HG03571 (cell line): ENCODE measurements around the gene PLTP.
"Not testable (repeated sequence)": the region's sequence is repeated elsewhere in the genome, so short reads cannot be mapped to it uniquely, and the experiment has no call there.

Experiments
- ATAC-seq: cut with Tn5 transposase; IDR thresholded peaks from one replicate; pipeline ENCODE4 v1.9.1; 2021; ENCODE audit not compliant: unreplicated experiment

PLTP gene

DNA sequence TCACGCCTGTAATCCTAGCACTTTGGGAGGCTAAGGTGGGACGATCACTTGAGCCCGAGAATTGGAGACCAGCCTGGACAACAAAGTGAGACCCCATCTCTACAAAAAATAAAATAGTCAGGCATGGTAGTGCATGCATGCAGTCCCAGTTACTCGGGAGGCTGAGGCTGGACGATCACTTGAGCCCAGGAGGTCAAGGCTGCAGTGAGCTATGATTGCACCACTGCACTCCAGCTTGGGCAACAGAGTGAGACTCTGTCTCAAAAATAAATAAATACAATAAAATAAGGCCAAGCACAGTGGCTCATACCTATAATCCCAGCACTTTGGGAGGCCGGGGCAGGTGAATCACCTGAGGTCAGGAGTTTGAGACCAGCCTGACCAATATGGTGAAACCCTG lies 10.6 kb downstream of the PLTP start:
- ATAC-seq = not testable (repeated sequence)

DNA sequence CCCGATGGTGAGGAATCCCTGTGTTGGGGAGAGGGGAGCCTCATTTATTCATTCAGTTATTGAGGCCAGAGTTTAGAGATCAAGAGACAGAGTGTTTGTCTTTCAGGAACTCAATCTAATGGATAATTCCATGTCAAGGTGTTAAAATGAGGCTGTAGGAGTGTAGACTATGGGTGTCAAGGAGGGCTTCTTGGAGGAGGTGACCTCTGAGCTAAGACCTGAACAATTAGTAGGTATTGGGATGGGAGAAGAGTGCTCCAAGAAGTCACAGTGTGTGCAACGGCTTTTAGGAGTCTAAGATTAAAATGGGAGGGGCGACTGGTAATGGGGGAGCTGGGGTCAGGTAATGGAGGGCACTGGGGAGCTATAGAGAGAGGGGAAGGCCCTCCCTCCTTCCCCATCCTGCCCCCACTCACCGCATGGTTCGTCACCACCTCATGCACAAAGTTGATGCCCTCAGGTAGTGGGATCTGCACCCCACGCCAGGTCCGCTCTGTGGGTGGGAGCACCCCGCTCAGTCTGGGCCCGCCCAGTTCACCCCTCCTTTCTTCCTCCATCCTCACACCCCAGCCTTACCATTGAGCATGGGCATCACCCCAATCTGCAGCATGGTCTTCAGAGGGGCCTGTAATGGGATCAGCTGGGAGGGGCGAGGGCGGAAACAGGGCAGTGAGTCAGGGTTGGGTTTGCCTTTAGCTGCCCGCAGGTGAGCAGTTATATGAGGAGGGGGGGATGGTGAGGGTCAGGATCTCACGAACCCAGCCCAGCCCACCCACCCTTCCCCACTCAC lies 12.7 kb downstream of the PLTP start:
- no peak for ATAC-seq

DNA sequence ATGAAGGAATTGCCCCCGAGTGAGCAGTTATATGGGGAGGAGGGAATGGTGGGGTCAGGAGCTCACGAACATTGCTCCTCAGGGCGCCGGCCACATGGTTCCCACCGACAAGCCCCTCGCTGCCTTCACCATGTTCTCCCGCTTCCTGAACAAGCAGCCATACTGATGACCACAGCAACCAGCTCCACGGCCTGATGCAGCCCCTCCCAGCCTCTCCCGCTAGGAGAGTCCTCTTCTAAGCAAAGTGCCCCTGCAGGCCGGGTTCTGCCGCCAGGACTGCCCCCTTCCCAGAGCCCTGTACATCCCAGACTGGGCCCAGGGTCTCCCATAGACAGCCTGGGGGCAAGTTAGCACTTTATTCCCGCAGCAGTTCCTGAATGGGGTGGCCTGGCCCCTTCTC lies 13.7 kb downstream of the PLTP start:
- no peak for ATAC-seq

DNA sequence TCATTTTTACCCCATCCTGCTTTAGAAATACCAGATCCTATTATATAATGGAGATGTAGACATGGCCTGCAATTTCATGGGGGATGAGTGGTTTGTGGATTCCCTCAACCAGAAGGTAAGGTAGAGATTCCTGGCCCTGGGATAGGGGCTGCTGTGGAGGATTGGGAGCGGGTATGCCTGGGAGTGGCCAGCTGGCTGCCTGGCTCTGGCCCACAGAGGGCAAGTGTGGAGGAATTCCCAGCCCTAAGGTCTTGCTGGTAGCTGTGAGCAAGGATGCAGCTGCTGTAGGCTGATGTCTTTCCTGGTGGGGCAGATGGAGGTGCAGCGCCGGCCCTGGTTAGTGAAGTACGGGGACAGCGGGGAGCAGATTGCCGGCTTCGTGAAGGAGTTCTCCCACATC lies 14.3 kb downstream of the PLTP start:
- ATAC-seq = no peak

DNA sequence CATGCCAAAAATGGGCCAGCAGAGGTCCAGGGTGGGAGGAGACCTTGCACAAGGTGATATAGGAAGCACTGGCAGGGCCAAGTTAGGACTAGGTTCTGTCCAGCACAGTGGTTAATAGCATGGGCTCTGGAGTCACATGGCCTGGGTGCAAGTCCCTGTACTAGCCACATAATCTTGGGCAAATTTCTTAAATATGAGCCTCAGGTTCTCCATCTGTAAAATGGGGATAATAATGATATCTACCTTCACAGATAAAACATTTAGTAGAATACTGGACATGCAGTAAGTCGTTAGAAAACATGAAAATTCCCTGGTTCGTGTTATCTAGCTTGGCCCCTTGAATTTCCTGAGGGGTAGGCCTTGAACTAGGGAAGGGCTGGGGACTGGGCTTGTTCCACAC lies 14.7 kb downstream of the PLTP start:
- ATAC-seq = no peak

DNA sequence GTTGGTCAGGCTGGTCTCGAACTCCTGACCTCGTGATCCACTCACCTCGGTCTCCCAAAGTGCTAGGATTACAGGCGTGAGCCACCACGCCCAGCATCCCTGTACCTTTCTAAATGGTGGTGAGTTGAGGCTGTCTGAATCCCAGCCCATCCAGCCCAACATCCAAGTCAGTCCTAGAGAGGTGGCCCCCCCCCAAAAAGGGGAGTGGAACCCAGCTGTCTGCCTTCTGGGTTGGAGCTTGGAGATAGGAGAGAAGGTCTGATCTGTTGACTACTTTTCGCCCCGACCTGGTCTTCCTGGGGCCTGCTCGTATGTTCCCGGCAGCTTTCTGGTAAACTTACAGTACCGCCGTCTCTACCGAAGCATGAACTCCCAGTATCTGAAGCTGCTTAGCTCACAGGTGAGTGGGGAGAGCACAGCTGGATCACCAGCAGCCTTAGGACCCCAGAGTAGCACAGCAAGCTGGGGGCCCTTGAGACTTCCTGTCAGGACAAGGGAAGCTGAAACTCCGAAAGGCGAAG lies 15.3 kb downstream of the PLTP start:
- ATAC-seq = no peak

DNA sequence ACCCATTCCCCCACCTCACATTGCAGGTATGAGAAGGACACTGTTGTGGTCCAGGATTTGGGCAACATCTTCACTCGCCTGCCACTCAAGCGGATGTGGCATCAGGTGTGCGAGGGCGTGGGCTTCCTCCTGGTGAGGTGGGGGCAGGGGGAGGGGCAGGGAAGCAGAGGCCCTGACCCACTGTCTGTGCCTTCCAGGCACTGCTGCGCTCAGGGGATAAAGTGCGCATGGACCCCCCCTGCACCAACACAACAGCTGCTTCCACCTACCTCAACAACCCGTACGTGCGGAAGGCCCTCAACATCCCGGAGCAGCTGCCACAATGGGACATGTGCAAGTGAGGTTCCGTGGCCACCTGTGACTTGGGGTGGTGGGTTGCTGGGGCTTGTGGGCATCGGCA lies 17.2 kb downstream of the PLTP start:
- ATAC-seq = no peak

DNA sequence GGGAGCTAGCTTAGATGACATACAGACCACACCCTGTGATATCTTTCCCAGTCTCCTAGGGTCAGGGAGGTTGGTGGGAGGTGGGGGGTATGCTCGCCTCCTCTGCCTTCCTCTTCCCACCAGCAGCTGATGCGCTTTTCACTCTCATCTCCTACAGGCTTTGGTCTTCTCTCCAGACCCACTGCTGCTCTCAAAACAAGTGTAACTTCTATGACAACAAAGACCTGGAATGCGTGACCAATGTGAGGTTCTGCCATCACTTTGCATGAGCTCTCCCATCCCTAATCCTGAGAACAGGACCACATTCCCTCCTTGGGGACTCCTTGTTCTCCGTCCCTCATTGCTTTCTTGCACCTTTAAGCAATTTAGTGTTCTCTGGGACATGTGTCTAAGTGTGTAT lies 18.1 kb downstream of the PLTP start:
- ATAC-seq = no peak

DNA sequence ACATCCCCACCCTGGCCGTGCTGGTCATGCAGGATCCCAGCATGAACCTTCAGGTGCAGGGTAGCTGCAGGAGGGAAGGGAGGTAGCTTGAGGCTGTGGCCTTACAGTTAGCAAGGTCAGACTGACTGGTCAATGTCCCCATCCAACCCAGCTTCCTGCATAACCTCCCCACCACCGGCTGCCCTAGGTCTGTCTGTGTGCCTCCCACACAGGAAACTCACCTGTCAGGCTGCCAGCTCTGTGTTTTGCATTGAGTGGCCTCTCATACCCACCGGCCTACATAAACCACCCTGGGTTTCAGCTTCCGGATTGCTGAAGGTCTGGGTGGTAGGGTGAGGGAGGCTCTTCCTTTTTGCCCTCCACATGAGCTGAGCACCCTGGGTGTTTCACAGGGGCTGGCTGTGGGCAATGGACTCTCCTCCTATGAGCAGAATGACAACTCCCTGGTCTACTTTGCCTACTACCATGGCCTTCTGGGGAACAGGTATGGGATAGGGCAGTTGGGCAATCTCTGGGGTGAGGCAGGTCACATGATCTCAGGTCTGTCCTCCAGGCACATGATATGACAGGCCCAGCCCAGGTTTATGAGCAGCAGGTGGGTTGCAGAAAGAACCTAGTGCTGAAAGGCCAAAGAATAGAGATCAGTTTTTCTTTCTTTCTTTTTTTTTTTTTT lies 19.0 kb downstream of the PLTP start:
- ATAC-seq = no peak

DNA sequence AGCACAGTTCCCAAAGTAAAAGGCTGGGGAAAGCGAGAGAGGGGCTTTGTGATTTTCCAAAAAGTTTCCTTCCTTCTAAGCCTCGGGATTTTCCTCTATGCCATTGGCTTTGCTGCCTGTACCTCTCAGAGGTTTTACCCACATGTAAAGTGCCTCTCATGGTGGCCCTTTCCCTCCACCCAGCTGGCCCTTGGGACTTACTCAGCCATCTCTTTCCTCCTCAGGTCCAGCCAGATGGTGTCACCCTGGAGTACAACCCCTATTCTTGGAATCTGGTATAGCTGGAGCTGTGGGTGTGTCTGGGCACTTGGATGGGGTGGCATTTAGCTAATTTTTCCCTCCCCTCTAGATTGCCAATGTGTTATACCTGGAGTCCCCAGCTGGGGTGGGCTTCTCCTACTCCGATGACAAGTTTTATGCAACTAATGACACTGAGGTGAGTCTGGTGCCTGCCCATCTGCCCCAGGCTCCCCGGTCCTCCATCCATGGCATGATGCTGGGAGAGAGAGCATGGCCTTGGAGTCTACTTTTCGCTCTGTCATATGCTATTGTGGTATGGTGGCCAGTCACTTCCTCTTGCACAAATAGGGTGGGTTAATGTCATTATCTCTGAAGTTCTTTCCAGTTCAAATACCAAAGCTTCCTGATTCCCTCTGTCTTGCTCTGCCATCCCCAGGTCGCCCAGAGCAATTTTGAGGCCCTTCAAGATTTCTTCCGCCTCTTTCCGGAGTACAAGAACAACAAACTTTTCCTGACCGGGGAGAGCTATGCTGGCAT lies 19.7 kb downstream of the PLTP start:
- ATAC-seq = no peak

DNA sequence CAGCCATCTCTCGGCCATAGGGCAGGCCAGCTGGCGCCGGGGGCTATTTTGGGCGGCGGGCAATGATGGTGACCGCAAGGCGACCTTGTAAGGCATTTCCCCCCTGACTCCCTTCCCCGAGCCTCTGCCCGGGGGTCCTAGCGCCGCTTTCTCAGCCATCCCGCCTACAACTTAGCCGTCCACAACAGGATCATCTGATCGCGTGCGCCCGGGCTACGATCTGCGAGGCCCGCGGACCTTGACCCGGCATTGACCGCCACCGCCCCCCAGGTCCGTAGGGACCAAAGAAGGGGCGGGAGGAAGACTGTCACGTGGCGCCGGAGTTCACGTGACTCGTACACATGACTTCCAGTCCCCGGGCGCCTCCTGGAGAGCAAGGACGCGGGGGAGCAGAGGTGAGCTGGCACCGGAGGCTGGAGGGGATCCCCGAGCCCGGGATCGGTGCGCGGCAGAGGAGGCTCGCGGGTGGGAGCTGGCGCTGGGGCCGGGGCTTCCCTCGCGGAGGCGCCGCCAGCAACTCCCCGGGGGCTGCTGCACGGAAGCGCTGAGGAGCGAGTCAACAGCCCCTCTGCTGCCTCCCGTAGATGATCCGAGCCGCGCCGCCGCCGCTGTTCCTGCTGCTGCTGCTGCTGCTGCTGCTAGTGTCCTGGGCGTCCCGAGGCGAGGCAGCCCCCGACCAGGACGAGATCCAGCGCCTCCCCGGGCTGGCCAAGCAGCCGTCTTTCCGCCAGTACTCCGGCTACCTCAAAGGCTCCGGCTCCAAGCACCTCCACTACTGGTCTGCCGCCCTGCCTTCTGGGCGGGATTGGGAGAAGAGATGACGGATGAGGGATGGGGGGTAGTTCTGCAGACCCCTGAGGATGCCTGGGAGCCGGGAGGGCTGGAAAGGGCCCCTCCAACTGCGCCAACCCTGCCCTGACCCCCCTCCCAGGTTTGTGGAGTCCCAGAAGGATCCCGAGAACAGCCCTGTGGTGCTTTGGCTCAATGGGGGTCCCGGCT lies 20.7 kb downstream of the PLTP start, which contains the start of the genes CTSA and NEURL2:
Gene CTSA (plus strand): TSS at position 351 of the 999 bp plus-strand sequence. CDS start 234 bp downstream, at position 585.
Gene NEURL2 (minus strand): TSS at position 224 of the 999 bp plus-strand sequence. CDS start 217 bp downstream, at position 7.
- ATAC-seq = peak; percentile 71

DNA sequence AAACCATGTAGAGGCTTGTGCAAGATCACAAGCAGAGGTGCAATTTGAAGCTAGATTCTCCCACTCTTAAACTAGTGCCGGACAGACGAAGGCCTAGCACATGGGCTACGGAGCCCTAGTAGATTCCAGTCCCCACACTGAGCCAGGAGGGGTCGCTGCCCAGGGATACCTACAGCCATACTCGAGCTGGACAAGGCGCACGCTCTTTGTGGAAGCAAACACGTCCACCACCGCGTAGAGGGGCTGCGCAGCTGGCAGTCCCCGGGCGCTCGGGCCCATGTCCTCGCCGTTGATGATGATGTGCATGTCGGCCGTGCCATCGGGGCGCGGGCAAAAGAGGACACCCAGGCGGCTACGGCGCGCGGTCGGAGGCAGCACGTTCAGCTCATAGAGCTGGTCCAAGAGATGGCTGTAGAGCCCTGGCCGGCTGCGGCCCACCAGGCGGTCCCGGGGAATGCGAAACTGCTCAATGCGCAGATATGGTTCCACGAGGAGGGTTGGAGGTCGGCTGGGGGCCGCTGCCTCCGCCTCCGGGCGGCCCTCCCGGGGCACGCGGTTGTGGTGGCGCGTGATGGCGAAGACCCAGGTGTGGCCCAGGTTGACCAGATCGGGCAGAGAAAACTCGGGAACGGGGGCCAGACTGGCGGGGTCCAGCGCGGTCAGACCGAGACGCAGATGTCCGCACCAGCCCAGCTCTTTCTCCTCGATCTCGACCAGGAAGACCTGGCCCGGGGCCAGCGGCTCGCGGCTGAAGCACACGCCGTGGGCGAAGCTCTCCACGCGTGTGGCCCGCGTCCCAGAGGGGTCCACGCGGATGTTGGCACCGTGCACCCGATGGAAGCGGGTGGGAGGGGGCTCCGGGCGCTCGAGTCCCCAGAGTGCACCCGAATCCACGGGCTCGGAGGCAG lies 21.6 kb downstream of the PLTP start:
- no peak for ATAC-seq

DNA sequence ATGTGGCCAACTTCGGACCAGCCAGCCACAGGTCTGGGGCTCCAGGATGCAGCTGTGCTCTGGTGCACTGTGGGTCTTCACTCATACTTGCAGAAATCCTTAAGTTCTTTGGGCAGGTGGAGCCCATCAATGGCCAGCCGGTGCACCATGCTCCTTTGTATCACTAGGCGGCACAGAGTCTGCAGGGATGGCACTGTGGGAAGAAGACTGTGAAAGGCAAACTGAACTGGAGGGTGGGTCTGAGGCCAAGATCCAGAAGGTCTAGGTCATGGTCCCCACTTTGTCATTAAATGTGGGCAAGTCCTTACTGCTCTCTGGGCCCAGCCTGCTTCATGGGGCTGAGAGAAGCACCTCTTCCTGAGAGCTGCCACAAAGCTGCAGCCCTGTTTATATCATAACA lies 23.3 kb downstream of the PLTP start:
- ATAC-seq = no peak

DNA sequence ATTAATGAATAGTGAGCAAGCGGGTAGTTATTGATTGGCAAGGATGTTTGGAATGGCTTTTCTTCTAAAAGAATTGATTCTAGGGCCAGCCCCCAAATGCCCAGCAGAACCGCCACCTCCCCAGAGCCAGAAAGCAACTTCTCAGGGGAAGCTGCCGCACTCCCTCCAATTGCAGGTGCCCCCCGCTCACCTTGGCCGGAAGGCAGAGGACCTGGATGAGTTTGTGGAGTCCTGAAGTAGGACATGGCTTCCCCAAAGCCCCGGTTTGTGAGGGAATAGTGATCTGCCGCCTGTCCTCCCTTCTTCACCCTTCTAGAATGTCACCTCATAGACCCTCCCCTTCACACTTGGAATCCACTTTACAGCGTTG lies 24.6 kb downstream of the PLTP start, which contains the start of gene SPATA25:
Gene SPATA25 (minus strand): TSS at position 277 of the 370 bp plus-strand sequence. CDS start 32 bp downstream, at position 245.
- ATAC-seq = no peak

DNA sequence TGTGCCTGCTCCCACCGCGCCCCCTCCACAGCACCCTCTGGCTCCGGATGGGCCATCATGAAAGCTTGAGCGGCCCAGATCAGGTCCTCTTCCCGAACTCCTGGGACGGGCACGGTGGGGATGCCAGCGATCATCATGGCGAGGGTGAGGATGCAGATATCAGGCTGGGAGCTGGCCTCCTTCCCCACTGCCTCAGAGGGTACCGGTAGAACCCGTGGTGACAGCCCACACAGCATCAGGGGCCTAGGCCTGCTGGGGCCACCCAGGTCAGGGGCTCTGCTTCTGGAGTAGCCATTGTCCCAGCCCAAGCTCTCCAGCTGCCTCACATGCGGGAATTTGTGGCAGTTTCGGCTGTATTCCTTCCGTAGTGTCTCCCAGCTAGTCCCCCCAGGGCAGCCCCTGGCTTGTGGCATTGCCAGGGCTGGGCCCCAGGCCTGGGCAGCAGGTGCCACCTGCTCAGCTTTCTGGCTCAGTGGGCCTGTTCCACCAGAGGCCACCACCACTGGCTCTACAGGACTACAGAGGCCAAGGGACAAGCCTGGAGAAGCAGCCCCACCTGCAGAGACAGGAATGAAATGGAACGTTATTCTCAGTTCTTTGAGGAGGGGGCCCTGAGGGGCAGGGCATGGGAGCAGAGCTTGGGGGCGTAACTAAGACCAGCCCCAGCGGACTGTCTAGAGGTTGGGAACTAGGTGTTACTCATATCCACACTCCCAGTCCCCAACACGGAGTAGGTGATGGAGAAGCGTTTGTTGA lies 25.2 kb downstream of the PLTP start:
- no peak for ATAC-seq

DNA sequence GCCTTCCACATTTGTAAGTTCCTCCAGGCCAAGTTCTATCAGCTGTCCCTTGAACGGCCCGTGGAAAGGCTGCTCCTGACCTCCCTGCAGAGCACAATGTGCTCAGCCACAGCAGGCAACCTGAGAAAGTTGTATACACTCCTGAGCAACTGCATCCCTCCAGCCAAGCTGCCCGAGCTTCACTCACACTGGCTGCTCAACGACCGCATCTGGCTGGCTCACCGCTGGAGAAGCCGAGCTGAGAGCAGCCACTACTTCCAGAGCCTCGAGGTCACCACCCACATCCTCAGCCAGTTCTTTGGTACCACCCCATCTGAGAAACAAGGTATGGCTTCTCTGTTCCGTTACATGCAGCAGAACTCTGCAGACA lies 28.9 kb downstream of the PLTP start:
- no peak for ATAC-seq

DNA sequence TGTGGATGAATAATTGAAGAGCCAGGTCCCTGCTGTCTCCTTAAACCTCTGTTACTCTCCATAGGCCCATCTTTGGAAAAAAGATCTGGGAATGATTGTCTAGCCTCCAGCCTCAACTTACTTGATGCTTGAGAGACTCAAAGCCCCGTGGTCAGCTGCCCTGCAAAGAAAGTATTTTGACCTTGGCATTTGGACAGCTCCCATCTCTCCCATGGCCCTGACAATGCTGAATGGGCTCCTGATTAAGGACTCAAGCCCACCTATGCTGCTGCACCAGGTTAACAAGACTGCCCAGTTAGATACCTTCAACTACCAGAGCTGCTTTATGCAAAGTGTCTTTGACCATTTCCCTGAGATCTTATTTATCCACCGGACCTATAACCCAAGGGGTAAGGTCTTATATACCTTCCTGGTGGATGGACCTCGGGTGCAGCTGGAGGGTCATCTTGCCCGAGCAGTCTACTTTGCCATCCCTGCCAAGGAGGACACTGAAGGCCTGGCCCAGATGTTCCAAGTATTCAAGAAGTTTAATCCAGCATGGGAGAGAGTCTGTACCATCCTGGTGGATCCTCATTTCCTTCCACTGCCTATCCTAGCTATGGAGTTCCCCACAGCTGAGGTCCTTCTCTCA lies 29.4 kb downstream of the PLTP start:
- no peak for ATAC-seq
